Activated CD4-positive, alpha-beta T cell treated with anti-CD3 and anti-CD28 coated beads, Interleukin-2, amount 50 U/mL, for 1 hour (primary cell): ENCODE results near the gene MED23.

Source experiments
- DNase-seq: peaks from one replicate; pipeline ENCODE4 v3.0.0-alpha.2; 2020

The MED23 gene

GRCh38 chr6:131627724-131628682 is at the start of gene MED23:
TSS of gene MED23 (minus strand) at chr6:131628242. CDS start at chr6:131628049, 193 bp downstream.
- DNase-seq = peak; percentile 97

- no peak for DNase-seq
These were observed 45.1 kb upstream of the MED23 start for GRCh38 chr6:131673184-131673583.

GRCh38 chr6:131669891-131670290 is 41.8 kb upstream of the MED23 start:
- no peak for DNase-seq

- no peak for DNase-seq
These were observed 35.6 kb upstream of the MED23 start for GRCh38 chr6:131663578-131664165.

- no peak for DNase-seq
These were observed 32.2 kb upstream of the MED23 start for GRCh38 chr6:131660195-131660594.

GRCh38 chr6:131658287-131658686 is 30.2 kb upstream of the MED23 start:
- no peak for DNase-seq

- no peak for DNase-seq
These were observed 29.6 kb upstream of the MED23 start for GRCh38 chr6:131657630-131658111.

GRCh38 chr6:131657222-131657621 is 29.2 kb upstream of the MED23 start:
- no peak for DNase-seq

GRCh38 chr6:131656667-131657066 is 28.6 kb upstream of the MED23 start:
- DNase-seq = no peak

- DNase-seq = no peak
These were observed 27.9 kb upstream of the MED23 start for GRCh38 chr6:131655951-131656350.

GRCh38 chr6:131655387-131655786 is 27.3 kb upstream of the MED23 start:
- DNase-seq = no peak

GRCh38 chr6:131654326-131654725 is 26.3 kb upstream of the MED23 start:
- no peak for DNase-seq

- DNase-seq = no peak
These were observed 24.4 kb upstream of the MED23 start for GRCh38 chr6:131652472-131652871.

GRCh38 chr6:131651782-131652181 is 23.7 kb upstream of the MED23 start:
- no peak for DNase-seq

- DNase-seq = no peak
These were observed 18.2 kb upstream of the MED23 start for GRCh38 chr6:131646249-131646670.

GRCh38 chr6:131645846-131646245 is 17.8 kb upstream of the MED23 start:
- DNase-seq = no peak

GRCh38 chr6:131644921-131645320 is 16.9 kb upstream of the MED23 start:
- no peak for DNase-seq

GRCh38 chr6:131643855-131644460 is 15.9 kb upstream of the MED23 start:
- DNase-seq = no peak

GRCh38 chr6:131642987-131643611 is 15.1 kb upstream of the MED23 start:
- no peak for DNase-seq

GRCh38 chr6:131642565-131642964 is 14.5 kb upstream of the MED23 start:
- no peak for DNase-seq

- DNase-seq = no peak
These were observed 13.5 kb upstream of the MED23 start for GRCh38 chr6:131641554-131641953.

GRCh38 chr6:131640576-131640975 is 12.5 kb upstream of the MED23 start:
- DNase-seq = no peak

- DNase-seq = no peak
These were observed 12.1 kb upstream of the MED23 start for GRCh38 chr6:131640100-131640499.
